ENCODE results near the gene ABCD3.

Gene ABCD3

DNA sequence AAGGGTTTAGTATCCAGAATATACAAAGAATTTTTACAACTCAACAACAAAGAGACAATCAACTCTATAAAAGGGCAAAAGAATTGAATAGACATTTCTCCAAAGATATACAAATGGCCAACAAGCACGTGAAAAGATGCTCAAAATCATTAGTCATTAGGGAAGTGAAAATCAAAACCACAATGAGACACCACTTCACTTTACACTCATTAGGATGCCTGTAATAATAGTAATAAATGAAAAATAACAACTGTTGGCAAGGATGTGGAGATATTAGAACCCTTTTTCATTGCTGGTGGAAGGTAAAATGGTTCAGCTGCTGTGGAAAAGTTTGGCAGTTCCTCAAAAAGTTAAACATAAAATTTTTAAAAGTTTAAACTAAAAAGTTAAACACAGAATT, 7.0 kb upstream of the ABCD3 start:
- no peak for DNase-seq (ENCODE audit: low read depth)
- TF ChIP-seq, protein P1, sequence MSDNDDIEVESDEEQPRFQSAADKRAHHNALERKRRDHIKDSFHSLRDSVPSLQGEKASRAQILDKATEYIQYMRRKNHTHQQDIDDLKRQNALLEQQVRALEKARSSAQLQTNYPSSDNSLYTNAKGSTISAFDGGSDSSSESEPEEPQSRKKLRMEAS (IDR thresholded peaks at IDR 0.05; ENCODE audit: low read depth, low read length), result no peak
- TF ChIP-seq POLR2A (IDR thresholded peaks at IDR 0.05; ENCODE audit: extremely low read depth, insufficient read length) (no peak), MYC (IDR thresholded peaks at IDR 0.05; ENCODE audit: low read depth, low read length) (no peak)
- TF ChIP-seq, protein P2, sequence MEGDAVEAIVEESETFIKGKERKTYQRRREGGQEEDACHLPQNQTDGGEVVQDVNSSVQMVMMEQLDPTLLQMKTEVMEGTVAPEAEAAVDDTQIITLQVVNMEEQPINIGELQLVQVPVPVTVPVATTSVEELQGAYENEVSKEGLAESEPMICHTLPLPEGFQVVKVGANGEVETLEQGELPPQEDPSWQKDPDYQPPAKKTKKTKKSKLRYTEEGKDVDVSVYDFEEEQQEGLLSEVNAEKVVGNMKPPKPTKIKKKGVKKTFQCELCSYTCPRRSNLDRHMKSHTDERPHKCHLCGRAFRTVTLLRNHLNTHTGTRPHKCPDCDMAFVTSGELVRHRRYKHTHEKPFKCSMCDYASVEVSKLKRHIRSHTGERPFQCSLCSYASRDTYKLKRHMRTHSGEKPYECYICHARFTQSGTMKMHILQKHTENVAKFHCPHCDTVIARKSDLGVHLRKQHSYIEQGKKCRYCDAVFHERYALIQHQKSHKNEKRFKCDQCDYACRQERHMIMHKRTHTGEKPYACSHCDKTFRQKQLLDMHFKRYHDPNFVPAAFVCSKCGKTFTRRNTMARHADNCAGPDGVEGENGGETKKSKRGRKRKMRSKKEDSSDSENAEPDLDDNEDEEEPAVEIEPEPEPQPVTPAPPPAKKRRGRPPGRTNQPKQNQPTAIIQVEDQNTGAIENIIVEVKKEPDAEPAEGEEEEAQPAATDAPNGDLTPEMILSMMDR (IDR thresholded peaks at IDR 0.05; ENCODE audit: low read depth, low read length), result no peak
- H3K4me3 ChIP-seq (ENCODE audit: low read depth, low read length), result no peak overlapping the region

- H3K4me3 ChIP-seq (ENCODE audit: low read depth, low read length), result no peak overlapping the region
- no peak for TF ChIP-seq MYC (IDR thresholded peaks at IDR 0.05; ENCODE audit: low read depth, low read length)
- TF ChIP-seq POLR2A (IDR thresholded peaks at IDR 0.05; ENCODE audit: extremely low read depth, insufficient read length), result no peak
- TF ChIP-seq, protein P2 (IDR thresholded peaks at IDR 0.05; ENCODE audit: low read depth, low read length), result no peak
- TF ChIP-seq, protein P1 (IDR thresholded peaks at IDR 0.05; ENCODE audit: low read depth, low read length), result no peak
- DNase-seq (ENCODE audit: low read depth), result peak; percentile 80
Measured at GRCh38 chr1:94413311-94413710, 4.9 kb upstream of the ABCD3 start.

GRCh38 chr1:94416901-94417727, 1.1 kb upstream of the ABCD3 start:
- H3K4me3 ChIP-seq (ENCODE audit: low read depth, low read length), result peak overlapping the region; percentile 66
- DNase-seq (ENCODE audit: low read depth), result peak; percentile 40

DNA sequence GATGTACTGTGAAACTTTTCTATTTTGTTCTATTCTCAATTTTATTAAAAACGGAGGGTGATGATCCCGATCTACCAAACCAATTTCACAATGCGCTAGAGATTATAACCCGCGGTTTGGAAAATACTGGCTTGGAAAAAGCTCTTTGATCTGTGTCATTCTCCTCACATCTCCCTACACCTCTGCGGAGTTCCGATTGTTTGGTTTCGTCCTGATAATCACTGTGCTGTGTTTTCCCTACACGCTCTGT, 536 bp upstream of the ABCD3 start:
- no peak for DNase-seq (ENCODE audit: low read depth)
- TF ChIP-seq, protein P2 (IDR thresholded peaks at IDR 0.05; ENCODE audit: low read depth, low read length), result no peak
- TF ChIP-seq, protein P1 (IDR thresholded peaks at IDR 0.05; ENCODE audit: low read depth, low read length), result no peak
- no peak; the same call in 1 of the 2 replicates for TF ChIP-seq MYC (IDR thresholded peaks at IDR 0.05; ENCODE audit: low read depth, low read length)
- TF ChIP-seq POLR2A (IDR thresholded peaks at IDR 0.05; ENCODE audit: extremely low read depth, insufficient read length), result no peak
- H3K4me3 ChIP-seq (ENCODE audit: low read depth, low read length), result peak overlapping the region; percentile 66

More at GRCh38 chr1:94416901-94417727, 1.1 kb upstream of the ABCD3 start:
- TF ChIP-seq, protein P2 (IDR thresholded peaks at IDR 0.05; ENCODE audit: low read depth, low read length), result no peak
- TF ChIP-seq MYC (IDR thresholded peaks at IDR 0.05; ENCODE audit: low read depth, low read length) (no peak), POLR2A (IDR thresholded peaks at IDR 0.05; ENCODE audit: extremely low read depth, insufficient read length) (no peak)
- TF ChIP-seq, protein P1 (IDR thresholded peaks at IDR 0.05; ENCODE audit: low read depth, low read length), result no peak

DNA sequence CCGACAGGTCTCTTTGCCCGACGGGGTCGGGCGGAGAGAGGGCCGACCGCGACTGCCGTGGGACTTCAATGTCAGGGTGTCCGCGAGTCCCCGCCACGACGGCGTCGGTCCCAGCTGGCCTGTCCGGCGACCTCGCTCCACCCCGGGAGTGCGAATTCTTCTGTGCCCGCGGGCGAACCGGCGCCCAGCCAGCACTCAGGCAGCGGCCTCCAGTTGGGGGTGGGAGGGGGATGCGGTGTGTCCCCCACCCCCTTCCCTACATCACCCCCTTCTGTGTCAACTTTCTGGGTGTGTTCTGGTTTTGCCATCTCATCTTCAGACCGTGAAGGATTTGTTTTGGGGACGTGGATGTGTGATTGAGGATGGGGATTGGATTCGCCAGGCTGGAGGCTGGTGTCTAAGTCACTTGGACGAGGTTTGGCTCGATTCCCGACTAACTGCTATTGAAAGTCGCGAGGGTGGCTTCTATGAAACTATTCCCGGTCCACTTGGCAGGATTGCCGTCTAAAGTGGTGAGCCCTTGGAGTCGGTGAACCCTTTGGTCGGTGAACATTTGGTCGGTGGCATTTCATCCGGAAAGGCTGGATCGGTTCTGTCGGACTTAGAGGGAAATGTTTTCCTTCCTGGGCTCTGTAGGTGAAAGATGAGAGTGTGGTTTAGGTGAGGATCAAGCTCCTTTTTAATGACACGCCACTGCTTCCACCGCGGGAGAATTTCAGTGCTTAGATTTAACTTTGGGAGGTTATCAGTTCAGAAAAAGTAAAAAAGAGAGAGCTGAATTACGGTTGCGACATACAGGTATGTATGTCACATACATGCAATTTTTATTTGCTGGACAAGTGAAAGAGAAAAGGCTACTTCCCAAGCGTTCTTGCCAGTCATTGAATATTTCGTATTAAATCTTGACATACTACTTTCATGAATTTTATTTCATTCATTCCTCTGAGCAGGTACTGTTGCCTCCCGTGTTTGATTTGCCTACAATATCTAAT, 771 bp downstream of the ABCD3 start:
- no peak for TF ChIP-seq MYC (IDR thresholded peaks at IDR 0.05; ENCODE audit: low read depth, low read length)
- TF ChIP-seq, protein P2 (IDR thresholded peaks at IDR 0.05; ENCODE audit: low read depth, low read length), result no peak
- TF ChIP-seq, protein P1 (IDR thresholded peaks at IDR 0.05; ENCODE audit: low read depth, low read length), result no peak
- TF ChIP-seq POLR2A (IDR thresholded peaks at IDR 0.05; ENCODE audit: extremely low read depth, insufficient read length), result no peak
- peak overlapping the region; percentile 84 for H3K4me3 ChIP-seq (ENCODE audit: low read depth, low read length)
- no peak for DNase-seq (ENCODE audit: low read depth)
